Measurements from ENCODE around the gene FAM81A. TPM values are rescaled to one million over a fixed set of nuclear protein-coding genes. Genes with fewer than 3 reads are reported as not detected.
A peak's percentile ranks its signal among the peaks of the same experiment; 100 is the strongest.
"Not testable (repeated sequence)": the region's sequence is repeated elsewhere in the genome, so short reads cannot be mapped to it uniquely, and the experiment has no call there.

FAM81A gene
- total RNA-seq, 1 experiment from 2014 or later, result not detected

- in situ Hi-C loops (cut with HindIII; ENCODE audit: low sequenced_read_pairs), result no loop called here
- DNase-seq (ENCODE audit: low spot score), result no peak
Observed at GRCh38 chr15:59420108-59420507, 17.9 kb upstream of the FAM81A start.

GRCh38 chr15:59420986-59421618 lies 16.9 kb upstream of the FAM81A start:
- no peak for DNase-seq (ENCODE audit: low spot score)
- in situ Hi-C loops (cut with HindIII; ENCODE audit: low sequenced_read_pairs), result no loop called here

GRCh38 chr15:59424616-59425015 lies 13.4 kb upstream of the FAM81A start:
- in situ Hi-C loops (cut with HindIII; ENCODE audit: low sequenced_read_pairs), result no loop called here
- DNase-seq (ENCODE audit: low spot score), result no peak

GRCh38 chr15:59428898-59429297 lies 9.1 kb upstream of the FAM81A start:
- in situ Hi-C loops (cut with HindIII; ENCODE audit: low sequenced_read_pairs); DNase-seq (ENCODE audit: low spot score): not testable (repeated sequence)

- DNase-seq (ENCODE audit: low spot score), result no peak
- in situ Hi-C loops (cut with HindIII; ENCODE audit: low sequenced_read_pairs), result no loop called here
Observed at GRCh38 chr15:59432389-59432788, 5.6 kb upstream of the FAM81A start.

- DNase-seq (ENCODE audit: low spot score), result no peak
- in situ Hi-C loops (cut with HindIII; ENCODE audit: low sequenced_read_pairs), result no loop called here
Observed at GRCh38 chr15:59434481-59434880, 3.5 kb upstream of the FAM81A start.

- DNase-seq (ENCODE audit: low spot score), result peak; percentile 26
- in situ Hi-C loops (cut with HindIII; ENCODE audit: low sequenced_read_pairs), result no loop called here
Observed at GRCh38 chr15:59436774-59437141, 1.2 kb upstream of the FAM81A start.

GRCh38 chr15:59437142-59437816 lies 707 bp upstream of the FAM81A start:
- in situ Hi-C loops (cut with HindIII; ENCODE audit: low sequenced_read_pairs), result no loop called here
- DNase-seq (ENCODE audit: low spot score), result peak; percentile 8

GRCh38 chr15:59438625-59439290 lies 772 bp downstream of the FAM81A start:
- DNase-seq (ENCODE audit: low spot score), result peak; percentile 4
- in situ Hi-C loops (cut with HindIII; ENCODE audit: low sequenced_read_pairs), result no loop called here

GRCh38 chr15:59439576-59439975 lies 1.6 kb downstream of the FAM81A start:
- peak; percentile 6 for DNase-seq (ENCODE audit: low spot score)
- in situ Hi-C loops (cut with HindIII; ENCODE audit: low sequenced_read_pairs), result no loop called here

- no peak for DNase-seq (ENCODE audit: low spot score)
- in situ Hi-C loops (cut with HindIII; ENCODE audit: low sequenced_read_pairs), result no loop called here
Observed at GRCh38 chr15:59443341-59444072, 5.5 kb downstream of the FAM81A start.

- in situ Hi-C loops (cut with HindIII; ENCODE audit: low sequenced_read_pairs), result no loop called here
Observed at GRCh38 chr15:59444081-59444835, 6.3 kb downstream of the FAM81A start.

GRCh38 chr15:59444980-59445545 lies 7.1 kb downstream of the FAM81A start:
- in situ Hi-C loops (cut with HindIII; ENCODE audit: low sequenced_read_pairs), result no loop called here
- DNase-seq (ENCODE audit: low spot score), result no peak

More at GRCh38 chr15:59444081-59444835, 6.3 kb downstream of the FAM81A start:
- DNase-seq (ENCODE audit: low spot score), result no peak

- no peak for DNase-seq (ENCODE audit: low spot score)
- in situ Hi-C loops (cut with HindIII; ENCODE audit: low sequenced_read_pairs), result no loop called here
Observed at GRCh38 chr15:59446232-59446957, 8.4 kb downstream of the FAM81A start.

GRCh38 chr15:59447367-59447766 lies 9.4 kb downstream of the FAM81A start:
- DNase-seq (ENCODE audit: low spot score), result no peak
- in situ Hi-C loops (cut with HindIII; ENCODE audit: low sequenced_read_pairs), result no loop called here

- in situ Hi-C loops (cut with HindIII; ENCODE audit: low sequenced_read_pairs), result no loop called here
- DNase-seq (ENCODE audit: low spot score), result no peak
Observed at GRCh38 chr15:59448871-59449270, 10.9 kb downstream of the FAM81A start.

GRCh38 chr15:59453474-59454215 lies 15.7 kb downstream of the FAM81A start:
- no peak for DNase-seq (ENCODE audit: low spot score)
- in situ Hi-C loops (cut with HindIII; ENCODE audit: low sequenced_read_pairs), result no loop called here

GRCh38 chr15:59456114-59456513 lies 18.1 kb downstream of the FAM81A start:
- DNase-seq (ENCODE audit: low spot score), result no peak
- in situ Hi-C loops (cut with HindIII; ENCODE audit: low sequenced_read_pairs), result no loop called here

Measured in G401 (cell line).